NB4 (cell line): Measurements from ENCODE around the gene CPT1C.

Experiments used
- CTCF ChIP-seq: IDR thresholded peaks from one replicate; pipeline ENCODE4 v1.5.1; 2012; ENCODE audit warnings: low read depth, low read length
- MYC ChIP-seq: IDR thresholded peaks from 2 replicates; pipeline ENCODE4 v1.6.1; 2011; ENCODE audit warnings: low read depth, low read length

DNA sequence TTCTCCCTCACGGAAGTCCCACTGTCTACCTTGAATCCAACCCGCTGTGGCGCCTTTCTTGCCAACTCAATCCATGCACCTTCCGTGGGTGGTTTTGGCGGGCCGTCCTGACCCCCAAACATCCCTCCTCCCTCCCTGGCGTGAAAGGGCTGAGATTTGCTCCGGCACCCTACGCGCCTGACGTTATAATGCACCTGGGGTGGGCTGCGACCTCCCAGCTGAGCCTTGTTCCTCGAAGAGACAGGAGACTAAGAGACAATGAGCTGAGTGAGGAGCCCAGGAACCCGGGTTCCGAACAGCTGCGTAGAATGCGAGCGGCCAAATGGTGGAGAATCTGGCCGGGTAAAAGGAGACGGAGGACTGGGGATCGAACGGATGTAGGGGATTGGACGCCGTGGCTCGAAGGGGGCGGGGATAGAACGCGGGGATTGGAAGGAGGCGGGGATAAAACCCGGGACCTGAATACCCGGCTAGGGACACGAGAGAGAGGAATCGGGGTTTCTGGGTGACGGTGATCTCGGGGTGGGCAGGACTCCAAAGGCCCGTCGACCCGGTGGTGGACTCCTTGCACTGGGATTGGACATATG lies at the start of gene CPT1C:
- TF ChIP-seq CTCF, result no peak
- TF ChIP-seq MYC, result no peak
